ENCODE data around the gene GRPEL2. TPM values are rescaled to one million over a fixed set of nuclear protein-coding genes. Genes with fewer than 3 reads are reported as not detected.

GRPEL2 gene
- total and polyA plus RNA-seq, 2 experiments from 2014 or later = 20.2 to 62.2 TPM

DNA sequence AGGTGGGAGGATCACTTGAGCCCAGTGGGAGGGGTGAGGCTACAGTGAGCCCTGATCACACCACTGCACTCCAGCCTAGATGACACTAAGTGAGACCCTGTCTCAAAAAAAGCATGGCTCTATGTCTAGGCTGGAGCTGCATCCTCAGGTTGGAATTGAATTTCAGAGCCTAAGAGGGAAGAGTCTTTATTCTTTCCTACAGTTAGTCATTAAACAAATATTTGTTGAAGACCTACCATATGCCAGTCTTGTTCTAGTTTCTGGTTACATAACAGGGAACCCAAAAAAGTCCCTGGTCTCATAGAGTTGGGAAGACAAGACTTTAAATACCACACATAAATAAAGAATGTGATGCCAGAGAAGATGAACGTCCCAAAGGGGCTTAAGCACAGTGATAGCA lies 6.9 kb upstream of the GRPEL2 start (continued):
- TF ChIP-seq, protein P1, sequence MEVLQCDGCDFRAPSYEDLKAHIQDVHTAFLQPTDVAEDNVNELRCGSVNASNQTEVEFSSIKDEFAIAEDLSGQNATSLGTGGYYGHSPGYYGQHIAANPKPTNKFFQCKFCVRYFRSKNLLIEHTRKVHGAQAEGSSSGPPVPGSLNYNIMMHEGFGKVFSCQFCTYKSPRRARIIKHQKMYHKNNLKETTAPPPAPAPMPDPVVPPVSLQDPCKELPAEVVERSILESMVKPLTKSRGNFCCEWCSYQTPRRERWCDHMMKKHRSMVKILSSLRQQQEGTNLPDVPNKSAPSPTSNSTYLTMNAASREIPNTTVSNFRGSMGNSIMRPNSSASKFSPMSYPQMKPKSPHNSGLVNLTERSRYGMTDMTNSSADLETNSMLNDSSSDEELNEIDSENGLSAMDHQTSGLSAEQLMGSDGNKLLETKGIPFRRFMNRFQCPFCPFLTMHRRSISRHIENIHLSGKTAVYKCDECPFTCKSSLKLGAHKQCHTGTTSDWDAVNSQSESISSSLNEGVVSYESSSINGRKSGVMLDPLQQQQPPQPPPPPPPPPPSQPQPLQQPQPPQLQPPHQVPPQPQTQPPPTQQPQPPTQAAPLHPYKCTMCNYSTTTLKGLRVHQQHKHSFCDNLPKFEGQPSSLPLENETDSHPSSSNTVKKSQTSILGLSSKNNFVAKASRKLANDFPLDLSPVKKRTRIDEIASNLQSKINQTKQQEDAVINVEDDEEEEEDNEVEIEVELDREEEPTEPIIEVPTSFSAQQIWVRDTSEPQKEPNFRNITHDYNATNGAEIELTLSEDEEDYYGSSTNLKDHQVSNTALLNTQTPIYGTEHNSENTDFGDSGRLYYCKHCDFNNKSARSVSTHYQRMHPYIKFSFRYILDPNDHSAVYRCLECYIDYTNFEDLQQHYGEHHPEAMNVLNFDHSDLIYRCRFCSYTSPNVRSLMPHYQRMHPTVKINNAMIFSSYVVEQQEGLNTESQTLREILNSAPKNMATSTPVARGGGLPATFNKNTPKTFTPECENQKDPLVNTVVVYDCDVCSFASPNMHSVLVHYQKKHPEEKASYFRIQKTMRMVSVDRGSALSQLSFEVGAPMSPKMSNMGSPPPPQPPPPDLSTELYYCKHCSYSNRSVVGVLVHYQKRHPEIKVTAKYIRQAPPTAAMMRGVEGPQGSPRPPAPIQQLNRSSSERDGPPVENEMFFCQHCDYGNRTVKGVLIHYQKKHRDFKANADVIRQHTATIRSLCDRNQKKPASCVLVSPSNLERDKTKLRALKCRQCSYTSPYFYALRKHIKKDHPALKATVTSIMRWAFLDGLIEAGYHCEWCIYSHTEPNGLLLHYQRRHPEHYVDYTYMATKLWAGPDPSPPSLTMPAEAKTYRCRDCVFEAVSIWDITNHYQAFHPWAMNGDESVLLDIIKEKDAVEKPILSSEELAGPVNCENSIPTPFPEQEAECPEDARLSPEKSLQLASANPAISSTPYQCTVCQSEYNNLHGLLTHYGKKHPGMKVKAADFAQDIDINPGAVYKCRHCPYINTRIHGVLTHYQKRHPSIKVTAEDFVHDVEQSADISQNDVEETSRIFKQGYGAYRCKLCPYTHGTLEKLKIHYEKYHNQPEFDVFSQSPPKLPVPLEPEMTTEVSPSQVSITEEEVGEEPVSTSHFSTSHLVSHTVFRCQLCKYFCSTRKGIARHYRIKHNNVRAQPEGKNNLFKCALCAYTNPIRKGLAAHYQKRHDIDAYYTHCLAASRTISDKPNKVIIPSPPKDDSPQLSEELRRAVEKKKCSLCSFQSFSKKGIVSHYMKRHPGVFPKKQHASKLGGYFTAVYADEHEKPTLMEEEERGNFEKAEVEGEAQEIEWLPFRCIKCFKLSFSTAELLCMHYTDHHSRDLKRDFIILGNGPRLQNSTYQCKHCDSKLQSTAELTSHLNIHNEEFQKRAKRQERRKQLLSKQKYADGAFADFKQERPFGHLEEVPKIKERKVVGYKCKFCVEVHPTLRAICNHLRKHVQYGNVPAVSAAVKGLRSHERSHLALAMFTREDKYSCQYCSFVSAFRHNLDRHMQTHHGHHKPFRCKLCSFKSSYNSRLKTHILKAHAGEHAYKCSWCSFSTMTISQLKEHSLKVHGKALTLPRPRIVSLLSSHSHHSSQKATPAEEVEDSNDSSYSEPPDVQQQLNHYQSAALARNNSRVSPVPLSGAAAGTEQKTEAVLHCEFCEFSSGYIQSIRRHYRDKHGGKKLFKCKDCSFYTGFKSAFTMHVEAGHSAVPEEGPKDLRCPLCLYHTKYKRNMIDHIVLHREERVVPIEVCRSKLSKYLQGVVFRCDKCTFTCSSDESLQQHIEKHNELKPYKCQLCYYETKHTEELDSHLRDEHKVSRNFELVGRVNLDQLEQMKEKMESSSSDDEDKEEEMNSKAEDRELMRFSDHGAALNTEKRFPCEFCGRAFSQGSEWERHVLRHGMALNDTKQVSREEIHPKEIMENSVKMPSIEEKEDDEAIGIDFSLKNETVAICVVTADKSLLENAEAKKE (CRISPR knock-in tag; IDR thresholded peaks at IDR 0.05) = no peak
- TF ChIP-seq JUNB (IDR thresholded peaks at IDR 0.05; ENCODE audit: unreplicated experiment) (no peak), EZH2phosphoT487 (IDR thresholded peaks at IDR 0.05; ENCODE audit: unreplicated experiment) (no peak)

DNA sequence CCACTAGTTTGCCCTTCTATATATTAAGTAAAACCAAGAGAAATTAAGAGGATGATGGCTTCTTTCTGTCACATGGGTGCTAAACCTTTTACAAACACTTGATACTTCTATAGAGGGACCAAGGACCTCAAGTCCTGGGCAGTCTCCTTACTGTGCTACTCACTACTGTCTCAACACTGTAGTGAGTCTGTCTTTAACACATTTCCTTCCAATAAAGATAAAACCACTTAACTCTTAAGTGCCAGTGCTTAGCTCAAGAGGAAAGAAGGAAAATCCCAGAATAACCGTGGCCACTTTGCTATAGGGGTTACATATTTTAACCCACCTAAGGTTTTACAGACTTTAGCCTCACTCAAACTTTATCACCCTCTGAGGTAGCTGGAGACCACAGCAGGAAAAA lies 4.4 kb upstream of the GRPEL2 start:
- H3K27ac Mint-ChIP-seq = no peak overlapping the region
- H3K9me2 ChIP-seq (ENCODE audit: insufficient read depth) = no peaks in the 10 kb centered on the region
- TF ChIP-seq EZH2 (IDR thresholded peaks at IDR 0.05; ENCODE audit: low read depth, unreplicated experiment) (no peak), STAT1 (IDR thresholded peaks at IDR 0.05; ENCODE audit: unreplicated experiment) (no peak), ZNF331 (CRISPR knock-in tag; IDR thresholded peaks at IDR 0.05; ENCODE audit: low read depth) (no peak)
- H3K36me3 Mint-ChIP-seq (ENCODE audit: low read depth) = peaks cover 2% of the 10 kb centered on the region; the same call in 1 of the 3 replicates
- no peaks in the 10 kb centered on the region for H3K4me1 ChIP-seq (ENCODE audit: insufficient read depth)
- no peak overlapping the region for H3K4me3 Mint-ChIP-seq
- no peak overlapping the region for H2AFZ ChIP-seq
- H4K20me1 ChIP-seq (replicated peaks; ENCODE audit: insufficient read depth) = no peaks in the 10 kb centered on the region
- no peaks in the 10 kb centered on the region for H3K27me3 ChIP-seq (ENCODE audit: insufficient read depth)
- H3K4me2 ChIP-seq = no peak overlapping the region
- H3K27ac ChIP-seq (ENCODE audit: low read depth) = no peak overlapping the region
- no peaks in the 10 kb centered on the region for H3K27me3 Mint-ChIP-seq (ENCODE audit: insufficient read depth, low read depth, poor library complexity)
- H3K36me3 ChIP-seq (ENCODE audit: insufficient read depth) = no peaks in the 10 kb centered on the region
- H3K9me3 Mint-ChIP-seq = no peaks in the 10 kb centered on the region
- H3F3A ChIP-seq (replicated peaks; ENCODE audit: low read depth) = no peaks in the 10 kb centered on the region
- no peak for ATAC-seq
- no peak overlapping the region for H3K4me3 ChIP-seq
- DNase-seq (ENCODE audit: low spot score) = no peak
- no peaks in the 10 kb centered on the region for H3K4me1 Mint-ChIP-seq
- H3K79me2 ChIP-seq (replicated peaks; ENCODE audit: insufficient read depth) = peaks cover 5% of the 10 kb centered on the region
